ENCODE data around the gene DNAH12.

GRCh38 chr3:57570878-57571277 lies 26.7 kb upstream of the DNAH12 start:
- TF ChIP-seq CTCF (IDR thresholded peaks at IDR 0.05; ENCODE audit: low read length) (no peak), EZH2 (optimal IDR thresholded peaks at IDR 0.05; ENCODE audit: low read depth, low read length) (no peak)

Data from MM.1S (cell line).